ENCODE measurements around the gene GCA. TPM values are rescaled to one million over a fixed set of nuclear protein-coding genes. Genes with fewer than 3 reads are reported as not detected.

Gene GCA
- total RNA-seq, 1 experiment from 2014 or later, result 18.8 TPM

- TF ChIP-seq REST (IDR thresholded peaks at IDR 0.05; ENCODE audit: low read depth), result no peak
Measured at GRCh38 chr2:162370931-162371330, 27.0 kb downstream of the GCA start (continued).

GRCh38 chr2:162372818-162373217 is 28.9 kb downstream of the GCA start:
- intact Hi-C loops (cut with micrococcal nuclease), result no loop called here
- no peaks in the 10 kb centered on the region for H3K9me3 ChIP-seq (ENCODE audit: control insufficient read depth in 1 of 2, insufficient read depth in 1 of 2, low read depth in 1 of 2, low read length in 2 of 2)
- TF ChIP-seq EZH2 (IDR thresholded peaks at IDR 0.05) (no peak), CBX3 (IDR thresholded peaks at IDR 0.05; ENCODE audit: low read depth) (no peak), TCF7L2 (IDR thresholded peaks at IDR 0.05; ENCODE audit: borderline replicate concordance, extremely low read depth, insufficient read depth, insufficient read length) (no peak), ZFX (IDR thresholded peaks at IDR 0.05) (no peak)
- H3K27ac ChIP-seq (ENCODE audit: low read depth, low read length), result no peak overlapping the region
- ChIA-PET CTCF (no interaction called here), RAD21 (ENCODE audit: low non-redundant PET in 1 of 2, low total read pairs in 2 of 2, uncharacterized antibody in 2 of 2, unreplicated experiment in 2 of 2) (no interaction called here), POLR2A (no interaction called here)
- H2AFZ ChIP-seq (ENCODE audit: low read depth, low read length, poor library complexity, severe bottlenecking), result no peak overlapping the region
- no peaks in the 10 kb centered on the region for H3K9me2 ChIP-seq (ENCODE audit: insufficient read depth)
- no peak overlapping the region for H3K9ac ChIP-seq (ENCODE audit: low read length)
- no peak overlapping the region for H3K4me3 ChIP-seq (replicated peaks in 1 of 2; ENCODE audit: low read depth in 1 of 2, low read length in 2 of 2)
- no peaks in the 10 kb centered on the region for H4K20me1 ChIP-seq (ENCODE audit: insufficient read depth)
- BruUV-seq (replicated peaks), result no TSS peak
- DNase-seq (ENCODE audit: low read depth, low spot score), result no peak
- H3K4me1 ChIP-seq (ENCODE audit: control insufficient read depth in 1 of 2, insufficient read depth in 2 of 2, low read length in 2 of 2), result no peaks in the 10 kb centered on the region
- no peaks in the 10 kb centered on the region for H3K36me3 ChIP-seq (ENCODE audit: control insufficient read depth in 1 of 2, insufficient read depth in 2 of 2, low read length in 2 of 2)
- no peak overlapping the region for H3K4me2 ChIP-seq (ENCODE audit: low read length)
- H3K27me3 ChIP-seq (ENCODE audit: insufficient read depth, low read length), result no peaks in the 10 kb centered on the region
- no peaks in the 10 kb centered on the region for H3K79me2 ChIP-seq (ENCODE audit: insufficient read depth, low read length)
- no peak for ATAC-seq
